ENCODE measurements around the gene PAM.
"Not testable (repeated sequence)": the region's sequence is repeated elsewhere in the genome, so short reads cannot be mapped to it uniquely, and the experiment has no call there.

Gene PAM

GRCh38 chr5:102753889-102754766 is 977 bp upstream of the PAM start:
- DNase-seq = no peak

DNA sequence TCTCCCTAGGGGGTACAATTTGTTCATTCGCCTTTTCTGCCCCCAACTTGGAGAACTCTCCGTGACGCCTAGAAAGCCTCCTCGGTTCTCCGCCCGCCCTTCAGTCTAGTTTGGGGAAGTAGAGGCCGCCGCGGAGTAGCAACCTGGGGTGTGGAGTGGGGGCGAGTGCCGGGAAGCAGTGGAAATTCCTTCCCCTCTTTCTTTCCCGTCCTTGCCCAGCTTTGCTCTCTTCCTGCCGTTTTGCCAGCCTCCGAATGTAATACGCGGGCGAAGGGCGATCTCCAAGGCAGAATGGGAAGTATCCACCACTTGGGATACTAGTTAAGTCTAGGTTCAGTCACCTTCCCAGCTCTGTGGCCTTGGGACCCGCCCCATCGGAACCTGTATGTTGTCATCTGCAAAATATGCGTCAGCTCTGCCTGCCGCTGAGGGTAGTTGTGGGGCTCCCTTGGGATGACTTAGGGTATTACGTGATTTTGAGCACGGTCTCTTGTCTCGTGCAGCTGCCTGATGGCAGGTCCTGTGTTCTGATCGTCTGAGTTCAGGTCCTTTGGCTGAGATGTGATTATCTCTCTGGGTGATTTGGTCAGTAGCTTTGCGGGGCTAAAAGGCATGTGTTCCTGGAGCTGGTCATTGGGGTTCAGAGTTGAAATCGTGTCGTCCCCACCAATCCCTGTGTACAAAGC is 724 bp downstream of the PAM start:
- peak; percentile 40 for DNase-seq

DNA sequence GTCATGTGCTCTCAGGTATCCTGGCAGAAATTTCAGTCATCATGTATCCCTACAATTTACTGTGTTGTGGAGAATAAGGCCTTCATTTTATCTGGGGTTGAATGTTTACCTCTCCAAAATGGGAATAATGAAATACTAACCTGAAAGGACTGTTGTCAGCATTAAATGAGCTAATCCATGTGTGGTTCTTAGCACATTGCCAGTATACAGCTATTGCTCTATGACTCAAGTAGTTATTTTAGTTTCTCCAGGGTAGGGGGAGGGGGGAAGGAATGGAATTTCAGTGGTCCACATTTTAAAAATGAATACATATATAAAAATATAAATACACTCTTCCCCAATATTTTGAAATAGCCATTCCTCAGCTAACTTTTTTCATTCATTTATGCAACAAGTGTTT is 3.5 kb downstream of the PAM start:
- DNase-seq = no peak

GRCh38 chr5:102759289-102759688 is 4.2 kb downstream of the PAM start:
- DNase-seq = no peak

- DNase-seq = no peak
Observed at GRCh38 chr5:102759700-102760099, 4.6 kb downstream of the PAM start.

GRCh38 chr5:102760815-102761214 is 5.7 kb downstream of the PAM start:
- no peak for DNase-seq

DNA sequence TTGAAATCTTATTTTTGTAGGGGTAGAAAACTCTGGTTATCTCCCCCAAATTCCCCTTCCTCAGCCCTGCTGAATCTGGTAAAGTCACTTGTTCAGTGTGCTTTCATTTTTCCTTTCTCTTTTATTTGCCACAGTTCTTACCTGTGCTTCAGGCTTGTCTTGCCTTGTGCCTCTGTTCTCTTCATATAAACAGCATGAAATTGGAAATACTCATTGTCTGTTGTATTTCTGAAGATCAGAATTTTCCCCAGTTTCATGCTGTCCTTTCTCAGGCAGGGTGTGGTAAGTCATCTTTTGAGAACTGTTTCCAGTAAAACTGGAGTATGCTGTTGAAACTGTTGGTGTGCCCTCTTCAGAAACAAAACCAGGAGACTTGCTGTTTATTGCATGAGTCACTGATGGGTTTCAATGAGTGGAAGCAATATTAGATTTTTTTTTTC is 7.0 kb downstream of the PAM start:
- DNase-seq = no peak

- DNase-seq = no peak
Observed at GRCh38 chr5:102762562-102763227, 7.6 kb downstream of the PAM start.

DNA sequence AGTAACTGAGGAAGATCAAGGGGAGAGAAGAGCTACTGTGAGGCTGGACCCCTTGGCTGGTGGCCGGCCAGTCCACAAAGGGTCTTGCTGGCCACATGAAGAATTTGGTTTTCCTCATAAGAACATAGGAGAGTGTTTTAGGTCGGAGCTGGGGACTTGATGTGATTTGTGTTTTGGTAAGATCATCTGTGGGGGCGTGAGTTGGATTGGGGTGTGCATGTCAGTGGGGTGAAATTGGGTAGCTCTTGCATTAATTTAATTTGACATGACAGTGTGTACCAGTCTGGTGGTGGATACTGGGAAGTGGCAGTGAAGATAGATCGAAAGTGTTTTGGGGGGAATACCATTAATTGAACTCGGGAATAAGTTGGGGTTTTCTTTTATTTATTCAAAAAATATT is 8.6 kb downstream of the PAM start:
- no peak for DNase-seq

- no peak for DNase-seq
Observed at GRCh38 chr5:102764381-102765004, 9.4 kb downstream of the PAM start.

DNA sequence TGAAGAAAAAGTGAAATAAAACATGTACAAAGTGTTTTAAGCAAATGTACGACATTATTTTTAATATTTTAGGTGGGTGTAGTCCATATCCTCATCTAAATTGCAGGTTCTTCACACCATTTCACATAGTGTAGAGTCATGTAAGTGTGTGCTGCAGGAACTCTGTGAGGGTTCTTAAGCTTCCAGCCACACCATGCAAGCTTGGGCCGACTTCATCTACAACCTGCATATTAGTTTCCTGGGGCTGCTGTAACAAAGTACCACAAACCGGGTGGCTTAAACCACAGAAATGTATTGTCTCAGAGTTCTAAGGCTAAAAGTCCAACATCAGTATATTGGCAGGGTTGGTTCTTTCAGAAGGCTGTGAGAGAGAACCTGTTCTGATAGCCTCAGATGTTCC is 10.2 kb downstream of the PAM start:
- DNase-seq = no peak

DNA sequence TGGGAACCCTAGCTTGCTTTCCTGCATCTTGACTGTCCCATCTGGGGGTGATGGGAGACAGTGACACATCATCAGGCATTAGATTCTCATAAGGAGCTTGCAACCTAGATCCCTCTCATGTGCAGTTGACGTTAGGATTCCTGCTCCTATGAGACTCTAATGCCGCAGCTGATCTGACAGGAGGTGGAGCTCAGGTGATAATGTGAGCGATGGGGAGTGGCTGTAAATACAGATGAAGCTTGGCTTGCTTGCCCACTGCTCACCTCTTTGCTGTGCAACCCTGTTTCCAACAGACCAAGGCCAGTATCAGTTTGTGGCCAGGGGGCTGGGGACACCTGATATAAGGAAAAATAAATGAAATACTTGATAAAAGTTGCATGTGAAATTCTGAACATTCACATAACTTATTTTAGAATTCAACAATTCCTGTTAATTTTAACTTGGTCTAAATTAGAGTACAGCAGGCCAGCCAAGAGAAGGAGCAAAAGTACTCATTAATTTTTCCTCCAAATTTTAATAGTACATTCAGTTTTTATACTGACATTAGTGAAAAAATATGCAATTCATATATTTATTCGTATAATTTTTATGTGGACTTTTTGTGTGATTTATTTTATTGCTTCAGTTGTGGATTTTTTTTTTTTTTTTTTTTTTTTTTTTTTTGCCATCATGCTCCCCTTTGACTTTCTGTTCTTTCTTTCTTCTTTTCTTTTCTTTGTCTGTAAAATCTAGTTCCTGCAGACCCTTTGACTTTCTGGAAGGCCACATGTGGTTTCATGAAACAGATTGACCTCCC is 11.4 kb downstream of the PAM start:
- no peak for DNase-seq

GRCh38 chr5:102767862-102768261 is 12.8 kb downstream of the PAM start:
- no peak for DNase-seq

DNA sequence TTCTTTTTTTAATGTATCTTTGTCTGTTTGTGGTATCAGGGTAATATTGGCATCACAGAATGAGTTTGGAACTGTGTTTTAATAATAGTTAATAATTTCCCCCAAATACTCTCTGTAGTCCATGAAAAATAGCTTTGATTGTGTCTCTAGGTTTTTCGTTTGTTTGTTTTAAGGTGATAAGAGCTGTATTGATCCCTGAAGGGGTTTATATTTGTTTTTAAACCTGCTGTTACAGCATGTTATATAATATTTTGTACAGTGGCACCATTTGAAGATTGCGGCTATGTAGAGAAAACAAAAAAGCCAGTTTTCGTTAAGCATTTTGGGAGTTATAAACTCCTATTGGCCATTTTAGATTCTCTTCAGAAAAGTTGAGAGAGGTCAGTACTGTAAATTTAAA is 15.7 kb downstream of the PAM start:
- DNase-seq = no peak

DNA sequence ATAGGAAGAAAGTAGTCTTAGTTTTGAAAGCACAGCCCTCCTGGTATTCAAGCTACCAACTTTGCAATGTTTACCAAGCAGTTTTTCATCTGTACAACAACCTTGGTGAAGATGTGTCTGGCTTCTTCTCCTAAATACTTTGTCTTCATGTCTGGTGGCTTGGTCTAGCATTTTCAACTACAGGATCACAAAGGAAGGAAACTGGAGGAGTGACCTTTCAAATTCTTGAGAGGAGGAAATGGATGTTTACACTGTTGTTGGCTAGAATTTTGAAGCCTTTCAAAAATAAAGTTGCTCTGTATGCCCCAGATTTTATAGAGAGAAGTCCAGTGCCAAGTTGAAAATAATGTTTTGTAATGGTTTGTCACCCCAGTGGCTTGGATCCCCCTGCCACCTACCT is 16.3 kb downstream of the PAM start:
- DNase-seq = no peak

DNA sequence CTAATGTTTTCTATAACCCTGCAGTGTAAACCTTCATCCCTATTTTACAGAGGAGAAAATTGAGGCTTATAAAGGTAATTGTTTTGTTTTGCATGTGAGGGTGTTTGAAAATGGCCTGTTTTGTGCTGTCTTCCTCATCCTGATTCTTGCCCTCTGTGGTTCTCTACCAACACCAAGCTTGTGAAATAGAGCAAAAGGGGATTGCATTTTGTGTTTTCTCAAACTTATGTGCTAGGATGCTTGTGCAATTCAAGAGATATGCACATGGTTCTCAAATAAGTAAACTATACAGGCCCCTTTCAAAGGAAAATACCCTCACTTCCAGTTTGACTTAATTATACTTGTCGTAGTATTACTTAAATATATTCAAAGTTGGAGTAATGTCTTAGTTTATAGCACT is 17.2 kb downstream of the PAM start:
- DNase-seq = no peak

- no peak for DNase-seq
Observed at GRCh38 chr5:102773133-102773532, 18.0 kb downstream of the PAM start.

GRCh38 chr5:102775756-102776155 is 20.7 kb downstream of the PAM start:
- not testable (repeated sequence) for DNase-seq

- no peak for DNase-seq
Observed at GRCh38 chr5:102777099-102777498, 22.0 kb downstream of the PAM start.

GRCh38 chr5:102778478-102778877 is 23.4 kb downstream of the PAM start:
- no peak for DNase-seq

DNA sequence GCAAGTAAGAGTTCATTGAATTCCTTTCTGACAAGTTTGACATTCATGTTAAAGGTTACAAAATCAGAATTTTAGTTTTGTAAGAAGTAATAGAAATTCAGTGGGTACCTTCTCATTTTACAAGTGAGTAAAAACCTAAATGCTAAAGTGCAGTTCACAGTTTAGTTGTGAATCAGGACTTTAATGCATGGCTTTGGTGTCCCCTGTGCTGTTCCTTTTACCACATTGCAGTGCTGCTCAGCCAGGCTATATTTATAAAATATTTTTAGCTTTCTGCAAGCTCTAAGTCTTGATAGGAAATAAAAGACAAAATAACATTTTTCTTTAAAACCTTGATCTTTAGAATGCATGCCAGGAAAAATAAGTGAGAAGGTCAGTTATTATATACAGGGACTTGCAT is 26.3 kb downstream of the PAM start:
- DNase-seq = no peak

DNA sequence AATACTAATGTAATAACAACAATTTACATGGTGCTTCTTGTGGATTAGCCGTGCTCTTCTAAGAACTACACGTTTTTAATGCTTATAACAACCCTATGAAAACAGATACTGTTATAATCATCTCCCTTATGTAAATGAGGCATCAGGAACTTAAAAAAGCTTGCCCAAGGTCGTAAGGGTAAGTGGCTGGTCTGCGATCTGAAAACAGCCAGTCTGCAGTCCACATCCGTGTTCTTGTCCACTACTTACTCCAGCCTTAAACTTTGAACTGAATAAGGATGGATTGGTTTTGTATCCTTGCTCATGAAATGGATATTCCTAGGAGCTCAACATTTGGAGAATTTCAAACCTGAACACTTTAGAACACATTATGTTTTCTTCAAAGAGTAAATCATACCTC is 26.7 kb downstream of the PAM start:
- no peak for DNase-seq

Data from activated effector memory CD4-positive, alpha-beta T cell treated with Interleukin-2 at 50 U/mL for 16 hours (primary cell).